HG03139 (cell line): ENCODE results near the gene EMILIN1.

Experiments used
- ATAC-seq: cut with Tn5 transposase; IDR thresholded peaks from one replicate; pipeline ENCODE4 v1.9.1; 2021; ENCODE audit not compliant: unreplicated experiment

The EMILIN1 gene

GRCh38 chr2:27078267-27079194, at the start of gene EMILIN1:
TSS of gene EMILIN1 (plus strand) at chr2:27078615. CDS start at chr2:27079066, 451 bp downstream.
- no peak for ATAC-seq

DNA sequence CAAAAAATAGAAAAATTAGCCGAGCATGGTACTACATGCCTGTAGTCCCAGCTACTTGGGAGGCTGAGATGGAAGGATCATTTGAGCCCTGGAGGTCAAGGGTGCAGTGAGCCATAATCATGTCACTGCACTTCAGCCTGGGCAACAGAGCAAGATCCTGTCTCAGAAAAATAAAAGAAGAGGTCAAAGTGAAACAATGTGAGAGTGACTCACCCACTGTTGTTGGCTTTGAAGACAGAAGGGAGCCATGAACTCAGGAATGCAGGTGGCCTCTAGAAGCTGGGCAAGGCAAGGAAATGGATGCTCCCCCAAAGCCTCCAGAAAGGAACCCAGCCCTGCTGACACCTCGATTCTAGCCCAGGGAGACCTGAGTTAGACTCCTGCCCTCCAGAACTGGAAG, 49.4 kb upstream of the EMILIN1 start:
- ATAC-seq: no peak

GRCh38 chr2:27032495-27033252, 45.7 kb upstream of the EMILIN1 start, which contains the start of gene TMEM214:
TSS of gene TMEM214 (plus strand) at chr2:27032965. CDS start at chr2:27033016, 51 bp downstream.
- peak; percentile 90 for ATAC-seq

- ATAC-seq: no peak
Observed at GRCh38 chr2:27033253-27033852, 45.1 kb upstream of the EMILIN1 start.

DNA sequence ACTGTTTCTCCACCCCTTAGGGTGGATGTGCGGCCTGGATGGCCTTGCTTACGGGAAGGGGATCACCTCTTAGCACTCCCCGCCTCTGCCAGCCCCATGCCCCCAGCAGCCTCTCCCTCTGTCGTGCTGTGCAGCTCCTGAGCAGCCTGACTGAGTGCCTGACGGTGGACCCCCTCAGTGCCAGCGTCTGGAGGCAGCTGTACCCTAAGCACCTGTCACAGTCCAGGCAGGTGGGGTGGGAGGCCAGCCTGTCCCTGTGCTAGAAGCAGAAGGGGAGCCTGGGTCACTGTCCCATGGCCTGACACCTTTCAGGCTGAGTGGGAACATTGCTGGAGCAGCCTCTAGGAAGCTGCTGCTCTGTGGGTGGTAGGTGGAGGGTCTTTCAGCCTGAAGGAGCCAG, 40.4 kb upstream of the EMILIN1 start:
- no peak for ATAC-seq

GRCh38 chr2:27038631-27039339, 39.6 kb upstream of the EMILIN1 start:
- no peak for ATAC-seq

- ATAC-seq: no peak
Observed at GRCh38 chr2:27039426-27039825, 39.0 kb upstream of the EMILIN1 start.

GRCh38 chr2:27039871-27040270, 38.5 kb upstream of the EMILIN1 start:
- no peak for ATAC-seq

- ATAC-seq: no peak
Observed at GRCh38 chr2:27040282-27040681, 38.1 kb upstream of the EMILIN1 start.

- no peak for ATAC-seq
Observed at GRCh38 chr2:27041752-27042151, 36.7 kb upstream of the EMILIN1 start.

GRCh38 chr2:27042159-27042661, 36.2 kb upstream of the EMILIN1 start:
- peak; percentile 46 for ATAC-seq

- ATAC-seq: no peak
Observed at GRCh38 chr2:27042985-27043634, 35.3 kb upstream of the EMILIN1 start.

GRCh38 chr2:27049422-27050280, 28.8 kb upstream of the EMILIN1 start:
- ATAC-seq: peak; percentile 10

DNA sequence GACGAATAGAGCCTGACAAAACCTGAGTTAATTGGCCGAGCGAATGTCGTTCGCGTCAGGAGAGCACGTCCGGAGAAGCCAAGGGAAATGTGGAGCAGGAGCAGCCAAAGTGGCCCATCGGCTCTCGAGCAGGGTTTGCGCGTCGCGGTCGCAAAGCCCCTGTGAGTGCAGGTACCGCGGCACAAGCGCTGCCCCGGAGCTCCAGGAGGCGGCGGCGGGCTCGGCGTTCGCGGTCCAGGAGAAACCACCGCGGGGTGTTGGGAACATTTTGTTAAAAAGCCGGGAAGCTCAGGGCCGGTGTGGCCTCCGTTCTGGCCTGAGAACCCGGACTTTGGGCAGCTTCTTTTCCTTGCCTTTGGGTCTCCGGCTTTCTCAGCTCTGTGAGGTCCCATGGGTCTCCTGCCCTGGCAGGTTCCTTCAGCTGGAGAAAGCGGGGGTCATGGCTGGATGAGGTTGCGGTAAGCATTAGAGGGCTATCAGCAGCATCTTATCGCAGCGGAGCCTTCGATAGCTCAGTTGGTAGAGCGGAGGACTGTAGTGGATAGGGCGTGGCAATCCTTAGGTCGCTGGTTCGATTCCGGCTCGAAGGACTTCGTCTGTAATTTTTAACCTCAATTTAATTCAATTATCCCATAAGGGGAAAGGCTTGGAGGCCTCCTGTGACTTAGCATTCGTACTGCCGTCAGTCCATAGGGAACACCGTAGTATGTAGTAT, 28.0 kb upstream of the EMILIN1 start:
- ATAC-seq: peak; percentile 41

- peak; percentile 57 for ATAC-seq
Observed at GRCh38 chr2:27050996-27051901, 27.2 kb upstream of the EMILIN1 start, which contains the start of gene AGBL5. TSS of gene AGBL5 (plus strand) at chr2:27051668. CDS start at chr2:27052959, 1,291 bp downstream.

DNA sequence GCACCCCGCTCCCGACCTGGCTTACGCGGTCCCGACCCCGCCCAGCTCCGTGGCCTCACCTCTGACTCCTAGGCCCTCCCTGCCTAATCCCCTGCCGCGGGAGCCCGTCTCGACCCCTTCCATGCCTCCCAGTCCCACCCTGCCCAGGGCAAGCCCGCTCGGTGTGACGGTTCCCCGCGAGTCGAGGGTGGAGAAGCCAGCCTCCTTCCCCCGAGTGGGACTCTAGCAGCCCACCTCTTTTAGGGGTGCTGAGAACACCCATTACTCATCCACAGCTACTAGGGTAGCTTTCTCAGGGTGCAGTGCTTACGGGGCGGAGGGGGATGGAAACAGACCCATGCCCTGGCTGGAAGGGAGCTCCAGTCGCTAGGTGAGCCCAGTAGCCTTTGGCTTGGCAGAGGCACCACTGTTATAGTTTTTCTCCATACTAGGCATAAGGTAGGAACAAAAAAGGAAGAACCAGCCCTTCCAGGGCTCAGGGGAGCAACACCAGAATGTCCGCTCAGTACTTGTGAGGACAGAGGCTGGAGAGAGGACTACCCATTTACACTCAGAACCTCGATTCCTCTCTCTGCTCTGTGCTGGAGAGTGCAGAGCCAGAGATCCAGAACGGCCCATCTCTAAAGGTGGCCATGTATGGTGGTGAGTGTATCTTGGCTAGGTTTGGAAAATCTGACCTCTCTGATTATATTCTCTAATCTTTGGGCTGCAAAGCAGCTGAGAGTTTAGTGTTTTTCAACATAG, 26.3 kb upstream of the EMILIN1 start:
- no peak for ATAC-seq

DNA sequence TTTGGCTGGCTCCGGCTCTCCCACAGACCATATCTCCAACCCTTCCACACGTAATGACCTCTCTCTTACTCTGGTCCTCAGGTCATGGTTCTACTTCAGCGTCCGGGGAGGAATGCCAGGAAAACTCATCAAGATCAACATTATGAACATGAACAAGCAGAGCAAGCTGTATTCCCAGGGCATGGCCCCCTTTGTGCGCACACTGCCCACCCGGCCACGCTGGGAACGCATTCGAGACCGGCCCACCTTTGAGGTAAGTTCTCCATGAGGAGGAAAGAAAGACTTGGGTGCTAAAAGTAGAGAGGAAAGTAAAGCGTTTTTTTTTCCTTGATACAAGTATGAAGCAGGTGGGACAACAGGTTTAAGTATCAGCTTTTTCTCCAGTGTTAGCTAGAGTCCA, 25.1 kb upstream of the EMILIN1 start:
- ATAC-seq: no peak
